Cardiac septum (tissue), 1 donor: ENCODE data around the gene ETFRF1. TPM values are rescaled to one million over a fixed set of nuclear protein-coding genes. Genes with fewer than 3 reads are reported as not detected.

ENCODE experiments used
- DNase-seq: peaks from one replicate; pipeline ENCODE4 v3.0.0-alpha.2; 2020; ENCODE audit warnings: low spot score
- intact Hi-C: fragments of 100-400 bp; cut with DNase I; formaldehyde crosslinking; loops from one replicate; pipeline ENCODE4 v1.14.0; 2022
- long read RNA-seq: library from polyadenylated mRNA; unstranded; transcript quantifications from one replicate; pipeline ENCODE4 v2.0.0, GENCODE V29; 2021
- total RNA-seq: library from RNA; stranded (reverse); fragmentation: NEBNext Ultra II Directional; extraction: Animal tissue kit (Norgen Biotek cat#: 25700); gene quantifications from one replicate; pipeline ENCODE4 v1.2.1, GENCODE V29; 2021
- donor health status: DM: no; HTN: no; CAD: no.

Gene ETFRF1, protein sequence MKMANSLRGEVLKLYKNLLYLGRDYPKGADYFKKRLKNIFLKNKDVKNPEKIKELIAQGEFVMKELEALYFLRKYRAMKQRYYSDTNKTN
- total RNA-seq: 41.9 TPM
- long read RNA-seq, transcript ETFRF1-201 (3 exons, 1,134 nt): major isoform, 30 of 36 reads
- long read RNA-seq, partial matches to known transcripts: 0 of 36 reads
- long read RNA-seq, other reads (novel, unspliced or antisense): 3 of 36 reads

DNA sequence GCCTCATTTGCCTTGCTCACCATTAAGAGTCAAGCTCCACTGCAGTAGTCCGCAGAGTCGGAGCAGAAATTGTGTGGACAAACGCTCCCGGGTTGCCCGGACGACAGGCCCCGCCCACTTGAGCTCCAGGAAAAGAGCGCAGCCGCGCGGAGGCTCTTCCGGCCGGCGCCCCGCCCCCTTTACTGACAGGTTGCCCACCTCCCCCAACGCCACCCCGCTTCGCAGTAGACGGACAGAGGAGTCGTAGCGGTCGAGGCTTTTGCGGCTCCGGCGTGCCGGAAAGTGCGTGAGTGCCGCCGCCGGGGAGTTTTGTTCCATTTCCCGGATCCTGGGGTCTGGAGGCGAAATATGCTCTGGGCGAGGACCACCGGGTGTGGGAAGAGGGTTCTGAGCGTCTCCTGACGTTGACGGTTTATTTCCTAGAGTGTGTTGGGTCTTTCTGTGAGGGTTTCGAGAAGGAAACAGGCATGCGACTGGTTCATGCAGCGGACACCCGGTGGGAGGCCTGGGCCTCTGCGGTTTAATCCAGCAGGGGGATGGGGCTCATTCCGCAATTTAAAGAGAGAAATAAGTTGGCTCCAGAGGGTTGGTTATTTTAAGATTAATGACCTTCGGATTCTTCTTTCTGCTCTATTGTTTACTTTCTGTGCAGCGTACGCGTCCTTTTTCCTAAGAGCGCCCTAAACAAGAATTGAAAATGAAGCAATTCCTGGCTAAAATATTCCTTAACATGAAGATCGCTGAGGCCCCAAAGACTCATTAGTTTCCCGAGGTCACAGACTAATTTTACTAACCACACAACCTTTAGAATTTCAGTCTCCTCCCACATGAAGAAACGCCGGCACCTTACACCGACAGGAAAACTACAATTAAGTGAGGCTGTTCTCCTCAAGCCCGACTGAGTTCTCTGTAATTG is at the start of gene ETFRF1, which contains the start of gene DNAI7:
TSS of gene ETFRF1 (plus strand) at position 182 of the 916 bp plus-strand sequence. CDS start 8,720 bp downstream, outside the sequence.
TSS of gene DNAI7 (minus strand) at position 105 of the 916 bp plus-strand sequence. CDS start at position 23, 82 bp downstream.
- DNase-seq: peak; percentile 97
- intact Hi-C loops: loop anchor here (5.0 kb wide), 1 partner anchor 57 kb away; the partner anchor contains the start of gene KRAS

DNA sequence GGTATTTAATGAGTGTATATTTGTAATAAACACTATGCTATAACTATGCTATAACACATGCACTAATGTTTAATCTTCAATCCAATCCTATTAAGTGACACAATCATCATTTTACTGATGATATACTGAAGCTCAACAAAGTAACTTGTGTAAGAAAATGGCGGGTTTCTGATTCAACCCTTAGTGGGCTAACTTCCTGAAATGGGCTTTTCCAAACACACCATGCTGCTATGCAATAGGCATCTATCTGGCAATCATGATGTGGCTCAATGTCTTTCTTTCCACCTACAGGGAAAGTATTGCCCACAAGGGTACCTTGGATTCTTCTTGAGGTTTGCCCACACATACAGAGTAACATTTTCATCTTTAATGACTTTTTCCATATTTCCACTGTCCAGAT is 48.4 kb upstream of the ETFRF1 start:
- no peak for DNase-seq
- intact Hi-C loops: no loop called here

DNA sequence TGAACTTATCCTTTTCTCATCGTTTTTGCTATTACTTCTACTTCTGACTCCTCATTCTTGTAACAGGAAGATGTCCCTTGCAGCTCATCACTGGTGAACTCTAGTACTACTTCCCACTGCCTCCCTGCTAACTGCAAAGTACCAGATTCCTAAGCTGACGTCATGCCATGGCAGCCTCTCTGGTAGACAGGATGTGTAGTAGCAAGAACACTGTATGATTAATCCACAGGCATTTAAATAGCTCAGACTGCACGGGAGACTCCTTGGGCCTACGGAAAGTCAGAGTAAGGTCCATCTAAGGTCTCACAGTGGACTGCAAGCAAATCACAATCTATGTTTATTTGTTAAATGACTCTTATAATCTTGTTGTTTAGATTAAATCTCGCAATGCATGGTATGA is 43.6 kb upstream of the ETFRF1 start:
- no peak for DNase-seq
- intact Hi-C loops: no loop called here

DNA sequence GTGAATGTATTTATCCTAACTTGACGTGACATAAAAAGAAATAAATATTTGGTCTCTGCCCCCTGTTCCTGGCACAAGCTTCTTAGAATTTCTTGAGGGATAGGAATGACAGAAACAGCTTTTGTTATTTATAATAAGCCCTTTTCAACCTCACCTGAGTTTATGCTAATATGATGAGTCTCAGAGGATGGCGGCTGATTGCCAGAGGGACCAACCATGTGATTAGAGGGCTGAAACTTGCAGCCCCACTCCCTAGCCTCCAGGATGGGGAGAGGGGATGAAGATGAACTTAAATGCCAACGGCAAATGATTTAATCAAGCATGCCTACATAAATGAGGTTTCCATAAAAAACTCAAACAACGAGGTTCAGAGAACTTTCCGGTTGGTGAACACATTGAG is 43.0 kb upstream of the ETFRF1 start:
- no peak for DNase-seq
- intact Hi-C loops: no loop called here

DNA sequence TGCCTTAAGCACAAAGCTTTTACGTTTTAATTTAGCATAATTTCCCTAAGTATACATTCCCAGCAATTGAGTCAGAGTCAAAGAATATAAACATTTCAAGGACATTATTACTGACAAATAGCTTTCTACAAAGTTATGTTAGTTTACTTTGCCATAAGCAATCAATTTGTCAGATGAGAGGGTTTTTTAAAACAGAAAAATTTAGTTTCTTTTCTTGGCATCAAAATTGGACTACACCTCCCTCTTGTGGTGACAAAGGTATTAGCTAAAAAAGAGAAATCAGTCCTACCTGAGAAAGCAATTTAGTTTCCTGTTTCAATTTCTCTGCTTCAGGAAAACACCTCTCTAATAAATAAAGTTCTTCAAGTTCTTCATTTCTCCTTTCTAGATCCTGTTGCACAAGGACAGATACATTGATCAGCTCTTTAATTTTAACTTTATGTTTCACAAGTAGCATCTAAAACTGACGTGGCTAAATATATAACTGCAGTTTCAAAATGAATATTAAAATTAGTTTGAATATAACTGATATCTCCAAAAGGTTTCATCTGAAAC is 39.9 kb upstream of the ETFRF1 start:
- DNase-seq: no peak
- intact Hi-C loops: no loop called here

DNA sequence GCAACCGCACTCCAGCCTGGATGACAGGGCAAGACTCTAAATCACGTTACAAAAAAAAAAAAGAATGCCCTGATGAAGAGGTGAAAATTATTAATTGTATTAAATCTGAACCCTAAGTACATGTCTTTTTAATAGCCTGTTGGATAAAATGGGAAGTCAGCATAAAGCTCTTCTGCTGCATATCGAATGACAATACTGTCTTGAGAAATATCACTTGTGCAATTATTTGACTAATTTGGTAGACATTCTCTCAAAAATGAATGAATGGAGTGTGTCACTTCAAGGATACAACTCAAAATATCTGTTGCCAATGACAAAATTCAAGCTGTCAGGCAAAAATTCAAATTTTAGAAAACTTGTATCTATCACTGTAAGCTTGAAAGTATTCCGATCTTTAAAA is 39.0 kb upstream of the ETFRF1 start:
- no peak for DNase-seq
- intact Hi-C loops: no loop called here

DNA sequence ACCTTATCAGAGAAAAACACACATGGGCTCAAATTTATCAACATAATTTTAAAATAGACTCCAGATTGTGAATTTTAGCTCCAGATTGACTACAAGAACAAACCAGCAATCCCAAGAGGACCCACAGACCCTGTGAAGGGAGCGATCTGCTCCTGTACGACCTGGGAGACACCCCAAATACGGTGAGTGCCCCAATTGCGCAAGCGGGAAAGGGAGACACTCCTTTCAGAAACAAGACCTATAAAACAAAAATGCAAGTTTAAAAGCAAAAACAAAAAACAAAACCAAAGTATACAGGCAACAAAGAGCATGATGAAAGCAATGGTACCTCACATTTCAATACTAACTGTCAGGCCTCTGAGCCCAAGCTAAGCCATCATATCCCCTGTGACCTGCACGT is 32.2 kb upstream of the ETFRF1 start:
- intact Hi-C loops: no loop called here
- DNase-seq: no peak

DNA sequence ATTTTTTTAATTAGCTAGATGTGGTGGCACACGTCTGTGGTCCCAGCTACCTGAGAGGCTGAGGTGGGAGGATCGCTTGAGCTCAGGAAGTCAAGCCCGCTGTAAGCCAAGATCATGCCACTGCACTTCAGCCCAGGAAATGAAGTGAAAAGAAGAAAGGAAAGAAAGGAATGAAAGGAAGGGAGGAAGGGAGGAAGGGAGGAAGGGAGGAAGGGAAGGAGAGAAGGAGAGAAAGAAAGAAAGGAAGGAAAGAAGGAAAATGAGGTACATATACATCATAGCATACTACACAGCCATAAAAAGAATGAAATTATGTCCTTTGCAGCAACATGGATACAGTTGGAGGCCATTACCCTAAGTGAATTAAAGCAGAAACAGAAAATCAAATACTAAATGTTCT is 12.3 kb upstream of the ETFRF1 start:
- DNase-seq: no peak
- intact Hi-C loops: no loop called here

DNA sequence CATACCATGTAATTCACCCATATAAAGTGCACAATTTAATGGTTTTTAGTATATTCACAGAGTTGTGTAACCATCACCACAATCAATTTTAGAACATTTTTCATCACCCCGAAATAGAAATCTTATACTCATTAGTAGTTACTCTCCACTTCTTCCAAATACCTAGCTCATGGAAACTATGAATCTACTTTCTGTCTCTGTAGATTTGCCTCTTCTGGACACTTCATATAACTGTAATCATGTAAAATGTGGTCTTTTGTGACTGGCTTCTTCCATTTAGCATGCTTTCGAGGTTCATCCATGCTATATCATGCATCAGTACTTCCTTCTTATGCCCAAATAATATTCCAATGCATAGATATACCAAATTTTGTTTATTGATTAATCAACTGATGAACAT is 10.9 kb upstream of the ETFRF1 start:
- DNase-seq: no peak
- intact Hi-C loops: no loop called here

DNA sequence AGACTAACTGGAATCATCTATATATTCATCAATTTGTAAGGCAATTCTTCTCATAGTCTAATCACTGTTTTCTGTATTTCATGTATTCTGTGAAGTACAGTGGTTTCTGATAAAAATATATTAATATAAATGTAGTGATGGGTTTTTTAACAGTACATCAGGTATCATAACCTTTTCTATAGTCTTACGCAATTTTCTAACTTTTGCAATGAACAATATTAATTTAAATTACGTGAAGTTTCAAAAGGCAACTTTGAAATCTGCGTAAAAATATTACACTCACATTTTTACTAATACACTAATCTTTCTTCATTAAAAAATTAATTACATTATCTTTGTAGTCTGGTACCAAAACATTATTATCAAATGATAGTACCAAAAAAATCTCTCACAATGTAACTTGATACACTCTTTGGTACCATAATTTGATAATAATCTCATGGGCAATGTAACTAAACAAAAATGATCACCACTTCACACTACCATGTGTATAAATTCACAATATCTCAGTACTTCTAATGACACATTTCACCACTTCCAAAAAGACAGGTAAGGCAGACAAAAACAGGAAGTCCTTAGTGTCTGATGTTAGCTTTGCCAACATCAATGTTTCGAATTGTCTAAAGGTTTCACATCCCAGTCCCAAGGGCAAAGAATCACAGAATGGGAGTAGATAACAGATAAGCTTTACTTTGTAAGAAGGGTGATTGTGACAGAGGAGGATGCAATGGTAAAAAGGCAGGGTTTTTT is 8.8 kb upstream of the ETFRF1 start:
- intact Hi-C loops: no loop called here
- DNase-seq: no peak

DNA sequence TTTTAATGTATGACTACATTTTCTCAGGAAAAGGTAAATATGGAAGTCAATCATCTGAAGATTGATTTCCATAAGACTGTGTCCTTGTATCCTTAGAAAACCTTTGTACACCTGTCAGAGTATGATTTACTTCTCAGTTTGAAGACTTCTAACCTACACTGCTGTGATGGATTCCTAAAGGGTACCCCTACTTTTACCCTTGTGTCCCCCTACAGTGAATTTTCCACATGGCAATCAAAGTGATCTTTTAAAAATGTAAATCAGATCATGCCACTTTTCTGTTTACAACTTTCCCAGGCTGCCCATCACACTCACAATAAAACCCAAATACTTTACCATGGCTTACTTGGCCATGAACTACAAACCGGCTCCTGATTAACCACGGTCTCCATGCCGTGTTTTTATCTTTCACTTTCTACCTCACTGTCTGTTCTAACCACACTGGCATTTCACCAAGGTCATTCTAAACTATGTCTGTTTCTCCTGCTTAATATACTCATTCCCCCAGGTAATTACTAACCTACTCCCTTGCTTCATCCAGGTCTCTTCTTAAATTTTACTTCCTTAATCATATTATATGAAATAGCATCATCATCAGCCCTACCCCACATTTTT is 8.1 kb upstream of the ETFRF1 start:
- DNase-seq: no peak
- intact Hi-C loops: no loop called here

DNA sequence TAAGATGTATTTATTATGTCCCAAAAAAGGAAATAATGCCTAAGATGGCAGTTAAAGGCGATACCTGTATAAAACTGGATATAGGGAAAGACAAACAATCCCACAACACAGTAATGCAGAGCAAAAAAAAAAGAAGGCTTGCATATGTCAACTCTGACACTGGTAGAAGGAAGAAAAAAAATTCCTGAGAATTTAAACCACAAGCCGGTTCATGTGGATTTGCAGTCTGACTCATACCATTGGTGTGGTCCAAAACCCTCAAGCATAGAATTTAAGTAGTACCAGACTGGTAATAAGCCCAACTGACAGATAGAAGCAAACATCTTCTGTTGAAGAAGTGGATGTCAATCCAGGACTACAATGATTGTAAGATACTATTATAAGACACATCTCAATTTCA is 7.3 kb upstream of the ETFRF1 start:
- intact Hi-C loops: no loop called here
- DNase-seq: no peak

DNA sequence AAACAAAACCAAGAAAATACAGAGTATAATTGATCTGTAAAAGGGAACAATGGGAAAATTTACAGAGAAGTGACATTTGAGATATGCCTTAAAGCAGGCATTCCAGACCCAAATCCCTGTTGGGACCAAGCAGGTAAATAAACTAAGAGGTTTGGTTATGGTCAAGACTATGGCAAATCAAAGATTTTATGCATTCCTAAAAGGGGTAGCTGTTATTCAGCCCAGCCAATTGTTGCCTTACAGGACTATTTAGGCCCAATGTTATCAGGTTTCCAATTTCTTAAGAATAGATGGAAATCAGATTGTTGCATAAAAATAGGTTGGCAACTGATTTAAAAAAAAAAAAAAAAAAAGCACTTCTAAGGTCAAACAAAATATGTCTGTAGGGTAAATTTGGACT is 5.4 kb upstream of the ETFRF1 start:
- intact Hi-C loops: no loop called here

DNA sequence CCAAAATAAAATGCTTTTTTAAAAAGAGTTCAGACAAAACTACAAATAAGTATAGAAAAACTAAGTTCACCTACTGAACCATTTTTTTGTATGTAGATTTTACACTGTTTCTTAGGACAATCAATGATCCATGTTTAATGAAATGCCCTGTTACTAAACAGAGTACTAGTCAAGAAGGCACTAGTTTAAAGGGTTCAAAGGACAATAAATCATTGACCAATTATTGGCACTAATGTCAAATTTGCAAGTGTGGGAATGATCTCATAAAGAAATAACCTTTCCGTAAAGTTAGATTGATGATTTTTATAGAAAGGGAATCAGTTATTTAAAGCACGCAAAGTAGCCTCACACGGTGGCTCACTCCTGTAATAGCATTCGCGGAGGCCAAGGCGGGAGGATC is 4.2 kb upstream of the ETFRF1 start:
- intact Hi-C loops: no loop called here
- no peak for DNase-seq

More for the DNA sequence above, 5.4 kb upstream of the ETFRF1 start:
- DNase-seq: no peak

DNA sequence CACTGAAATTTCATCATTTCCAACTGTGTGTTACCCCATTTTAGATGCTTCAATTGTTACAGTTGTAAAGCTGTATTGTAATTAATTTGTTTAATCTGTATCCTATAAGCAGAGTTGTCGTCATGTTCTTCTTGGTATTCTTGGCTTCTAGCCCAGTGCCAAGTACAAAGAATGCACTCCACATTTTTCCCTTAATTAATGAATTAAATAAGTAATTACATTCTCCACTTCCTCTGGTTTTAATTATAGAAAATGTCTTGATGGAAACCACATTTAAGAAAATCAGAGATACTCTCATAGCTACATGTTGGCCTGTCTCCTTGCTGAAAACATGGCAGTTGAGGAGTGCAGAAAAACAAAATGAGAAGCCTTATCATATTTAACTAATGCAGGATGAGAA is 823 bp upstream of the ETFRF1 start:
- intact Hi-C loops: no loop called here

DNA sequence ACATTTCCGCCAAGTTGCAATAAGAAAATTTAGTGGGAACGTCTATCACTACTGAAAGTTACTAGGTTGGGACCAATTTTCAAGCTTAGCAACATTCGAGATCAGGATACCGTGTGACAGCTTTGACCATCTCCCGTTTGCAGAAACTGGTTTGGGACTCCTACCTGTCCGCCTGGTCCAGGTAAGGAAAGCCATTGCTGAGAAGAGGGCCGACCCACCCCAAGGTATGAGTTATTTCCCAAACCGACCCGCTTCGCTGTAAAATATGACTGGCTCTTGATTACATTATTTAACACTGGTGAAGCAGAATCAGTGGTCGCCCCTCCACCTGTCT is 348 bp upstream of the ETFRF1 start:
- DNase-seq: no peak
- intact Hi-C loops: loop anchor here (5.0 kb wide), 1 partner anchor 58 kb away; the partner anchor contains the start of gene KRAS

More for the DNA sequence above, 823 bp upstream of the ETFRF1 start:
- DNase-seq: no peak

DNA sequence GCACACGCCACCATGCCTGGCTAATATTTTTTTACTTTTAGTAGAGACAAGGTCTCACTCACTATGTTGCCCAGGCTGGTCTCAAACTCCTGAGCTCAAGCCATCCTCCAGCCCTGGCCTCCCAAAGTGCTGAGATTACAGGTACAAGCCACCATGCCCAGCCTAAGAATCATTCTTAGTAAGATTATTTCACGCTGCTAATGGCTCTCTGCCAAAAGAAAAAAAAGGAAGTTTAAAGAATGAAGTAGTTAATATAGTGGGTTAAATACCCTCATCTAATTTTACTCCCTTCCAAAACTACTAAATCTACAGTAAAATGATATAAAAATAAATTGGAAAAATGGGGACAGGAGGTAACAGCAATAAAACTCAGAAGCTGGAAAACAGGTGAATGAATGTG is 2.6 kb downstream of the ETFRF1 start:
- intact Hi-C loops: loop anchor here (5.0 kb wide), 1 partner anchor 55 kb away; the partner anchor contains the start of gene KRAS

DNA sequence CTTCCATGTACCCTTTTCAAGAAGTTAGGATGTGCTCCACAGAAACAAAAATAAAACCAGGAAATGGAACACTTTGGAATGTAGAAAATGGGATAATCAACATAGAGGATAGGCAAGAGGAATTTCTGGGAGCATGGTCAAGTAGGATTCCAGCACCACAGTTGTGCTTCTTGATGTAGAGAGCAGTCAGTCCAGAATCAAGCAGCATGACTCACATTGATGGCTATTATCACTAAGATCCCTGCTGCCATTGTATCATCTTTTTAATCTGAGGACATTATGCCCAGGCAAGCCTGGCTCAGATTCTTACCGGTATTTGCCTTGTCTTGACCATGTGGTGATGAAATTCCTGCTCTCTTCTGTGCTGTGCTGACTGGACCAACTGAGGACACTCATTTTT is 5.7 kb downstream of the ETFRF1 start:
- intact Hi-C loops: no loop called here

More for the DNA sequence above, 2.6 kb downstream of the ETFRF1 start:
- no peak for DNase-seq

DNA sequence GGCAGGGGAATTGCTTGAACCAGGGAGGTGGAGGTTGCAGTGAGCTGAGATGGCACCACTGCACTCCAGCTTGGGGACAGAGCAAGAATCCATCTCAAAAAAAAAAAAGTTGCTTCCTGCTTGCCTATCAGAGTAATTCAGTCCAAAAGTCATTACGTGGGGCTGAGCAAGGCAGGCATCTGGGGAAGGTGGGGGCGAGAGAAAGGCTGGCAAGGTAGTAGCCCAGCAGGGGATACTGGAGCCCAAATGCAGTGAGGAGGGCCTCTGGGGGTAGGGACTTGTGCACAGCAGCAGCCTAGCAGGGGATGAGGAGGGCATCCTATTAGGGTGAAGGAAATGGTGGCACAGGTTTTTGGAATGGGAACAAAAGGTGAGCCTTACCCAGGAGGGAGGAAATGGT is 7.1 kb downstream of the ETFRF1 start:
- intact Hi-C loops: no loop called here

More for the DNA sequence above, 5.7 kb downstream of the ETFRF1 start:
- DNase-seq: no peak

More for the DNA sequence above, 7.1 kb downstream of the ETFRF1 start:
- DNase-seq: no peak
